IPS-18c (cell line): ENCODE data around the gene MYO7A.

Experiments used
- H3K4me3 ChIP-seq: 2 replicates; pipeline ENCODE4 v1.7.0; 2013; ENCODE audit warnings: low read depth, mild to moderate bottlenecking, low read length, moderate library complexity; ENCODE audit not compliant: insufficient read depth
- H3K9me3 ChIP-seq: one replicate; pipeline ENCODE4 v1.6.1; 2013; ENCODE audit warnings: mild to moderate bottlenecking, low read length, moderate library complexity; ENCODE audit not compliant: control insufficient read depth, insufficient read depth

Gene MYO7A

GRCh38 chr11:77120571-77120970 is 7.5 kb upstream of the MYO7A start:
- Histone ChIP-seq H3K9me3 (no peaks in the 10 kb centered on the region), H3K4me3 (no peak overlapping the region)

GRCh38 chr11:77121096-77121640 is 6.9 kb upstream of the MYO7A start:
- Histone ChIP-seq H3K4me3 (no peak overlapping the region), H3K9me3 (no peaks in the 10 kb centered on the region)

GRCh38 chr11:77121876-77122575 is 6.0 kb upstream of the MYO7A start:
- H3K9me3 ChIP-seq: no peaks in the 10 kb centered on the region
- H3K4me3 ChIP-seq: no peak overlapping the region

- Histone ChIP-seq H3K9me3 (no peaks in the 10 kb centered on the region), H3K4me3 (no peak overlapping the region)
Measured at GRCh38 chr11:77122576-77123212, 5.4 kb upstream of the MYO7A start.

GRCh38 chr11:77123591-77123990 is 4.5 kb upstream of the MYO7A start:
- H3K9me3 ChIP-seq: no peaks in the 10 kb centered on the region
- H3K4me3 ChIP-seq: no peak overlapping the region

- H3K9me3 ChIP-seq: no peaks in the 10 kb centered on the region
- H3K4me3 ChIP-seq: no peak overlapping the region
Measured at GRCh38 chr11:77124041-77124440, 4.0 kb upstream of the MYO7A start.

- no peaks in the 10 kb centered on the region for H3K9me3 ChIP-seq
- H3K4me3 ChIP-seq: no peak overlapping the region
Measured at GRCh38 chr11:77124488-77124887, 3.6 kb upstream of the MYO7A start.

- no peak overlapping the region for H3K4me3 ChIP-seq
Measured at GRCh38 chr11:77125191-77125590, 2.9 kb upstream of the MYO7A start.

GRCh38 chr11:77125695-77126094 is 2.4 kb upstream of the MYO7A start:
- Histone ChIP-seq H3K9me3 (no peaks in the 10 kb centered on the region), H3K4me3 (no peak overlapping the region)

More at GRCh38 chr11:77125191-77125590, 2.9 kb upstream of the MYO7A start:
- H3K9me3 ChIP-seq: no peaks in the 10 kb centered on the region

GRCh38 chr11:77126156-77126775 is 1.8 kb upstream of the MYO7A start:
- Histone ChIP-seq H3K9me3 (no peaks in the 10 kb centered on the region), H3K4me3 (no peak overlapping the region)

GRCh38 chr11:77126861-77127234 is 1.2 kb upstream of the MYO7A start:
- peak overlapping the region; percentile 50; the same call in 1 of the 2 replicates for H3K4me3 ChIP-seq
- no peaks in the 10 kb centered on the region for H3K9me3 ChIP-seq

GRCh38 chr11:77127235-77127911 is 673 bp upstream of the MYO7A start:
- H3K4me3 ChIP-seq: peak overlapping the region; percentile 50

GRCh38 chr11:77129069-77129841 is 1.2 kb downstream of the MYO7A start:
- H3K4me3 ChIP-seq: no peak overlapping the region
- no peaks in the 10 kb centered on the region for H3K9me3 ChIP-seq

More at GRCh38 chr11:77127235-77127911, 673 bp upstream of the MYO7A start:
- H3K9me3 ChIP-seq: no peaks in the 10 kb centered on the region

- no peaks in the 10 kb centered on the region for H3K9me3 ChIP-seq
- H3K4me3 ChIP-seq: no peak overlapping the region
Measured at GRCh38 chr11:77129842-77130756, 2.1 kb downstream of the MYO7A start.

GRCh38 chr11:77130763-77131513 is 2.9 kb downstream of the MYO7A start:
- no peaks in the 10 kb centered on the region for H3K9me3 ChIP-seq
- H3K4me3 ChIP-seq: no peak overlapping the region
